ENCODE measurements around the gene PGA4.

DNA sequence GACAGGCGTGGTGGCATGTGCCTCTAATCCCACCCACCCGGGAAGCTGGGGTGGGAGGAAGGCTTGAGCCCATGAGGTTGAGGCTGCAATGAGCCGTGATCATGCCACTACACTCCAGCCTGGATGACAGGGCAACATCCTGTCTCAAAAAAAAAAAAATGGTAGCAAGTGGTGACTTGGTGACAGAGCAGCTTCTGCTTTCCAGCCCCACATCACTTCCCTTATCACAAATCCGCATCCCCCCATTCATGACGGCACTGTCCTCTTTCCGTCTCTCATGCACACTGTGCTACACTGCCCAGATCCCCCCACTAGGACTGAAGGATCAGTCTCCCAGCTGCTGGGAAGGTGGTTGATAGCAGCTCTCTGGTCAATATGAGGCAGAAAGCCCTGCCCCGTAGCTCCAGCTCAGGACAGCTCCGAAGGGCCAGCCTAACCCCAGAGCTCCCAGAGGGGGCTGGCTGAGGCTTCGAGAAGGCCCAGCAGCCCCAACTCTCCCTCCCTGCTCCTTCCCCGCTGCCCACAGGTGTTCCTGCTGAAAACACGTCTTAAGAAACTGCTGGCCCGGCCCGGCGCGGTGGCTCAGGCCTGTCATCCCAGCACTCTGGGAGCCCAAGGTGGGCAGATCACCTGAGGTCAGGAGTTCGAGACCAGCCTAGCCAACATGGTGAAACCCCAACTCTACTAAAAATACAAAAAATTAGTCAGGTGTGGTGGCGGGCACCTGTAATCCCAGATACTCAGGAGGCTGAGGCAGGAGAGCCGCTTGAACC, 34.7 kb downstream of the PGA4 start:
- TF ChIP-seq, protein P1, sequence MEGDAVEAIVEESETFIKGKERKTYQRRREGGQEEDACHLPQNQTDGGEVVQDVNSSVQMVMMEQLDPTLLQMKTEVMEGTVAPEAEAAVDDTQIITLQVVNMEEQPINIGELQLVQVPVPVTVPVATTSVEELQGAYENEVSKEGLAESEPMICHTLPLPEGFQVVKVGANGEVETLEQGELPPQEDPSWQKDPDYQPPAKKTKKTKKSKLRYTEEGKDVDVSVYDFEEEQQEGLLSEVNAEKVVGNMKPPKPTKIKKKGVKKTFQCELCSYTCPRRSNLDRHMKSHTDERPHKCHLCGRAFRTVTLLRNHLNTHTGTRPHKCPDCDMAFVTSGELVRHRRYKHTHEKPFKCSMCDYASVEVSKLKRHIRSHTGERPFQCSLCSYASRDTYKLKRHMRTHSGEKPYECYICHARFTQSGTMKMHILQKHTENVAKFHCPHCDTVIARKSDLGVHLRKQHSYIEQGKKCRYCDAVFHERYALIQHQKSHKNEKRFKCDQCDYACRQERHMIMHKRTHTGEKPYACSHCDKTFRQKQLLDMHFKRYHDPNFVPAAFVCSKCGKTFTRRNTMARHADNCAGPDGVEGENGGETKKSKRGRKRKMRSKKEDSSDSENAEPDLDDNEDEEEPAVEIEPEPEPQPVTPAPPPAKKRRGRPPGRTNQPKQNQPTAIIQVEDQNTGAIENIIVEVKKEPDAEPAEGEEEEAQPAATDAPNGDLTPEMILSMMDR (IDR thresholded peaks at IDR 0.05), result no peak
- no peak for TF ChIP-seq POLR2A (IDR thresholded peaks at IDR 0.05)

All from lower leg skin (tissue), 3 donors.